Stimulated activated CD8-positive, alpha-beta memory T cell treated with anti-CD3 and anti-CD28 coated beads, Interleukin-7, amount 100 ng/mL, for 1 hour (primary cell): ENCODE measurements around the gene OAF.

Experiments
- DNase-seq, 2 donors: peaks; one replicate each; pipeline ENCODE4 v3.0.0-alpha.2; 2020; ENCODE audit warnings: low read depth in 2 of 2

OAF gene

GRCh38 chr11:120222916-120223315 is 12.1 kb downstream of the OAF start:
- no peak for DNase-seq

- no peak for DNase-seq
Measured at GRCh38 chr11:120223793-120224192, 13.0 kb downstream of the OAF start.

GRCh38 chr11:120224361-120224760 is 13.5 kb downstream of the OAF start:
- no peak for DNase-seq

GRCh38 chr11:120224972-120225909 is 14.4 kb downstream of the OAF start:
- no peak for DNase-seq

GRCh38 chr11:120226242-120226641 is 15.4 kb downstream of the OAF start:
- DNase-seq, result no peak

- no peak for DNase-seq
Measured at GRCh38 chr11:120226714-120227113, 15.9 kb downstream of the OAF start.

GRCh38 chr11:120227228-120227852 is 16.5 kb downstream of the OAF start:
- no peak for DNase-seq

GRCh38 chr11:120228794-120229384 is 18.1 kb downstream of the OAF start:
- DNase-seq, result no peak

- DNase-seq, result no peak
Measured at GRCh38 chr11:120229451-120230424, 18.9 kb downstream of the OAF start.

GRCh38 chr11:120230433-120231071 is 19.7 kb downstream of the OAF start:
- no peak for DNase-seq

- DNase-seq, result no peak
Measured at GRCh38 chr11:120231963-120232362, 21.1 kb downstream of the OAF start.

GRCh38 chr11:120233207-120233803 is 22.5 kb downstream of the OAF start:
- no peak for DNase-seq

- DNase-seq, result peak; percentile 12 to 13
Measured at GRCh38 chr11:120235024-120235628, 24.3 kb downstream of the OAF start.

GRCh38 chr11:120236169-120237107 is 25.6 kb downstream of the OAF start:
- DNase-seq, result no peak

- no peak for DNase-seq
Measured at GRCh38 chr11:120238968-120239620, 28.3 kb downstream of the OAF start.

GRCh38 chr11:120239713-120240640 is 29.1 kb downstream of the OAF start, which contains the start of gene POU2F3:
Gene POU2F3 (plus strand): TSS chr11:120240140. CDS start chr11:120240344, 204 bp downstream.
- DNase-seq, result no peak

- DNase-seq, result no peak
Measured at GRCh38 chr11:120240866-120241265, 30.0 kb downstream of the OAF start.
